ENCODE results near the gene VAV2. TPM values are rescaled to one million over a fixed set of nuclear protein-coding genes. Genes with fewer than 3 reads are reported as not detected.

Gene VAV2
- total RNA-seq, 3 donors from 2014 or later, result 5.3 to 9.5 (median 8.8) TPM

GRCh38 chr9:134004881-134005280 is 12.8 kb upstream of the VAV2 start:
- H3K4me1 ChIP-seq, result no peaks in the 10 kb centered on the region
- no peaks in the 10 kb centered on the region for H3K27me3 ChIP-seq
- no peak for DNase-seq (ENCODE audit: low spot score in 2 of 2)
- intact Hi-C loops (cut with DNase I; ENCODE audit: low total_unique reads), result no loop called here
- no peak overlapping the region for H3K4me3 ChIP-seq
- no peaks in the 10 kb centered on the region for H3K36me3 ChIP-seq
- TF ChIP-seq POLR2AphosphoS5 (IDR thresholded peaks at IDR 0.05), result no peak
- TF ChIP-seq POLR2A (IDR thresholded peaks at IDR 0.05), result no peak
- TF ChIP-seq CTCF (IDR thresholded peaks at IDR 0.05), result no peak
- H3K27ac ChIP-seq, result no peak overlapping the region
- H3K9me3 ChIP-seq, result no peaks in the 10 kb centered on the region

GRCh38 chr9:134004131-134004873 is 12.2 kb upstream of the VAV2 start:
- Histone ChIP-seq H3K27me3 (no peaks in the 10 kb centered on the region), H3K4me1 (no peaks in the 10 kb centered on the region), H3K27ac (no peak overlapping the region), H3K36me3 (no peaks in the 10 kb centered on the region), H3K4me3 (no peak overlapping the region), H3K9me3 (no peaks in the 10 kb centered on the region)
- intact Hi-C loops (cut with DNase I; ENCODE audit: low total_unique reads), result no loop called here
- DNase-seq (ENCODE audit: low spot score in 2 of 2), result no peak
- no peak for TF ChIP-seq POLR2AphosphoS5 (IDR thresholded peaks at IDR 0.05)

- no peaks in the 10 kb centered on the region for H3K9me3 ChIP-seq
- H3K27me3 ChIP-seq, result no peaks in the 10 kb centered on the region
- TF ChIP-seq CTCF (IDR thresholded peaks at IDR 0.05) (no peak), POLR2A (IDR thresholded peaks at IDR 0.05) (no peak), POLR2AphosphoS5 (IDR thresholded peaks at IDR 0.05) (no peak)
- no peaks in the 10 kb centered on the region for H3K36me3 ChIP-seq
- intact Hi-C loops (cut with DNase I; ENCODE audit: low total_unique reads), result loop anchor here (2.0 kb wide), 1 partner anchor 64 kb away; no protein-coding TSS in a partner anchor
- H3K27ac ChIP-seq, result no peak overlapping the region
- H3K4me1 ChIP-seq, result no peaks in the 10 kb centered on the region
- no peak for DNase-seq (ENCODE audit: low spot score in 2 of 2)
- H3K4me3 ChIP-seq, result no peak overlapping the region
Observed at GRCh38 chr9:134003237-134003636, 11.1 kb upstream of the VAV2 start.

GRCh38 chr9:134002796-134003195 is 10.7 kb upstream of the VAV2 start:
- no peak for TF ChIP-seq CTCF (IDR thresholded peaks at IDR 0.05)
- TF ChIP-seq POLR2A (IDR thresholded peaks at IDR 0.05), result no peak
- TF ChIP-seq POLR2AphosphoS5 (IDR thresholded peaks at IDR 0.05), result no peak
- Histone ChIP-seq H3K4me1 (no peaks in the 10 kb centered on the region), H3K9me3 (no peaks in the 10 kb centered on the region), H3K27ac (no peak overlapping the region), H3K4me3 (no peak overlapping the region), H3K27me3 (no peaks in the 10 kb centered on the region), H3K36me3 (no peaks in the 10 kb centered on the region)
- intact Hi-C loops (cut with DNase I; ENCODE audit: low total_unique reads), result loop anchor here (2.0 kb wide), 1 partner anchor 64 kb away; no protein-coding TSS in a partner anchor
- no peak for DNase-seq (ENCODE audit: low spot score in 2 of 2)

GRCh38 chr9:133999851-134000265 is 7.7 kb upstream of the VAV2 start:
- intact Hi-C loops (cut with DNase I; ENCODE audit: low total_unique reads), result no loop called here
- H3K27ac ChIP-seq, result no peak overlapping the region

More at GRCh38 chr9:133999851-134000265, 7.7 kb upstream of the VAV2 start:
- no peaks in the 10 kb centered on the region for H3K4me1 ChIP-seq
- TF ChIP-seq CTCF (IDR thresholded peaks at IDR 0.05) (no peak), POLR2A (IDR thresholded peaks at IDR 0.05) (no peak), POLR2AphosphoS5 (IDR thresholded peaks at IDR 0.05) (no peak)
- H3K27me3 ChIP-seq, result no peaks in the 10 kb centered on the region
- no peak overlapping the region for H3K4me3 ChIP-seq
- DNase-seq (ENCODE audit: low spot score in 2 of 2), result no peak
- no peaks in the 10 kb centered on the region for H3K36me3 ChIP-seq
- H3K9me3 ChIP-seq, result no peaks in the 10 kb centered on the region

Data from breast epithelium (tissue), 4 donors.